Measurements from ENCODE around the gene SLC46A2. TPM values are rescaled to one million over a fixed set of nuclear protein-coding genes. Genes with fewer than 3 reads are reported as not detected.

The SLC46A2 gene
- polyA plus RNA-seq, 4 donors, result 0.03 to 0.30 TPM; not detected in 2

GRCh38 chr9:112881331-112881730 lies 9.3 kb downstream of the SLC46A2 start:
- no peaks in the 10 kb centered on the region for H3K27me3 ChIP-seq (ENCODE audit: control insufficient read depth in 3 of 3, insufficient read depth in 3 of 3, low read length in 3 of 3)
- DNase-seq (no peak), FAIRE-seq (no peak)
- H3K4me3 ChIP-seq (ENCODE audit: low read depth in 1 of 3, low read length in 3 of 3), result no peak overlapping the region
- H3K4me1 ChIP-seq (ENCODE audit: control insufficient read depth in 3 of 3, insufficient read depth in 2 of 3, low read depth in 1 of 3, low read length in 2 of 3), result no peaks in the 10 kb centered on the region
- H3K9me3 ChIP-seq (ENCODE audit: control insufficient read depth in 2 of 2, insufficient read depth in 1 of 2, low read depth in 1 of 2, low read length in 1 of 2), result no peaks in the 10 kb centered on the region
- 89 to 97% (median 94%) methylated on average over 7 of the region's 7 CpGs for WGBS, 3 donors
- H3K27ac ChIP-seq (ENCODE audit: low read depth in 1 of 3, low read length in 2 of 3), result no peak overlapping the region
- peaks cover 0 to 17% (median 3%) of the 10 kb centered on the region in 3 donors for H3K36me3 ChIP-seq (ENCODE audit: control insufficient read depth in 3 of 3, insufficient read depth in 2 of 3, low read depth in 1 of 3, low read length in 3 of 3)

- no peaks in the 10 kb centered on the region for H3K27me3 ChIP-seq (ENCODE audit: control insufficient read depth in 3 of 3, insufficient read depth in 3 of 3, low read length in 3 of 3)
- H3K4me3 ChIP-seq (ENCODE audit: low read depth in 1 of 3, low read length in 3 of 3), result no peak overlapping the region
- H3K9me3 ChIP-seq (ENCODE audit: control insufficient read depth in 2 of 2, insufficient read depth in 1 of 2, low read depth in 1 of 2, low read length in 1 of 2), result no peaks in the 10 kb centered on the region
- 96 to 100% (median 96%) methylated on average over 1 of the region's 1 CpG for WGBS, 3 donors
- no peak overlapping the region for H3K27ac ChIP-seq (ENCODE audit: low read depth in 1 of 3, low read length in 2 of 3)
- peaks cover 0 to 24% (median 3%) of the 10 kb centered on the region in 3 donors for H3K36me3 ChIP-seq (ENCODE audit: control insufficient read depth in 3 of 3, insufficient read depth in 2 of 3, low read depth in 1 of 3, low read length in 3 of 3)
- FAIRE-seq (no peak), DNase-seq (no peak)
- H3K4me1 ChIP-seq (ENCODE audit: control insufficient read depth in 3 of 3, insufficient read depth in 2 of 3, low read depth in 1 of 3, low read length in 2 of 3), result no peaks in the 10 kb centered on the region
Measured at GRCh38 chr9:112880650-112881049, 10.0 kb downstream of the SLC46A2 start.

- Histone ChIP-seq H3K4me1 (ENCODE audit: control insufficient read depth in 3 of 3, insufficient read depth in 2 of 3, low read depth in 1 of 3, low read length in 2 of 3) (no peaks in the 10 kb centered on the region), H3K4me3 (ENCODE audit: low read depth in 1 of 3, low read length in 3 of 3) (no peak overlapping the region), H3K27ac (ENCODE audit: low read depth in 1 of 3, low read length in 2 of 3) (no peak overlapping the region), H3K27me3 (ENCODE audit: control insufficient read depth in 3 of 3, insufficient read depth in 3 of 3, low read length in 3 of 3) (no peaks in the 10 kb centered on the region), H3K36me3 (ENCODE audit: control insufficient read depth in 3 of 3, insufficient read depth in 2 of 3, low read depth in 1 of 3, low read length in 3 of 3) (peaks cover 0 to 26% (median 3%) of the 10 kb centered on the region in 3 donors), H3K9me3 (ENCODE audit: control insufficient read depth in 2 of 2, insufficient read depth in 1 of 2, low read depth in 1 of 2, low read length in 1 of 2) (no peaks in the 10 kb centered on the region)
- DNase-seq (no peak), FAIRE-seq (no peak)
- 58 to 82% (median 75%) methylated on average over 2 of the region's 2 CpGs for WGBS, 3 donors
Measured at GRCh38 chr9:112878752-112879151, 11.9 kb downstream of the SLC46A2 start.

GRCh38 chr9:112873773-112874405 lies 16.8 kb downstream of the SLC46A2 start:
- Histone ChIP-seq H3K4me1 (ENCODE audit: control insufficient read depth in 3 of 3, insufficient read depth in 2 of 3, low read depth in 1 of 3, low read length in 2 of 3) (no peaks in the 10 kb centered on the region), H3K36me3 (ENCODE audit: control insufficient read depth in 3 of 3, insufficient read depth in 2 of 3, low read depth in 1 of 3, low read length in 3 of 3) (peaks cover 0 to 49% (median 4%) of the 10 kb centered on the region in 3 donors), H3K27ac (ENCODE audit: low read depth in 1 of 3, low read length in 2 of 3) (no peak overlapping the region), H3K27me3 (ENCODE audit: control insufficient read depth in 3 of 3, insufficient read depth in 3 of 3, low read length in 3 of 3) (no peaks in the 10 kb centered on the region), H3K9me3 (ENCODE audit: control insufficient read depth in 2 of 2, insufficient read depth in 1 of 2, low read depth in 1 of 2, low read length in 1 of 2) (no peaks in the 10 kb centered on the region), H3K4me3 (ENCODE audit: low read depth in 1 of 3, low read length in 3 of 3) (no peak overlapping the region)
- FAIRE-seq (no peak), DNase-seq (no peak)
- WGBS, 3 donors, result 92 to 98% (median 94%) methylated on average over 4 of the region's 4 CpGs

- FAIRE-seq, result no peak
- Histone ChIP-seq H3K27me3 (ENCODE audit: control insufficient read depth in 3 of 3, insufficient read depth in 3 of 3, low read length in 3 of 3) (no peaks in the 10 kb centered on the region), H3K4me3 (ENCODE audit: low read depth in 1 of 3, low read length in 3 of 3) (no peak overlapping the region), H3K27ac (ENCODE audit: low read depth in 1 of 3, low read length in 2 of 3) (no peak overlapping the region), H3K36me3 (ENCODE audit: control insufficient read depth in 3 of 3, insufficient read depth in 2 of 3, low read depth in 1 of 3, low read length in 3 of 3) (peaks cover 0 to 47% (median 4%) of the 10 kb centered on the region in 3 donors), H3K4me1 (ENCODE audit: control insufficient read depth in 3 of 3, insufficient read depth in 2 of 3, low read depth in 1 of 3, low read length in 2 of 3) (peaks cover 0 to 10% (median 0%) of the 10 kb centered on the region in 3 donors), H3K9me3 (ENCODE audit: control insufficient read depth in 2 of 2, insufficient read depth in 1 of 2, low read depth in 1 of 2, low read length in 1 of 2) (no peaks in the 10 kb centered on the region)
- DNase-seq, result no peak
- WGBS, 3 donors, result 61 to 78% (median 73%) methylated on average over 4 of the region's 4 CpGs
Measured at GRCh38 chr9:112872019-112872418, 18.7 kb downstream of the SLC46A2 start.

- Histone ChIP-seq H3K9me3 (ENCODE audit: control insufficient read depth in 2 of 2, insufficient read depth in 1 of 2, low read depth in 1 of 2, low read length in 1 of 2) (no peaks in the 10 kb centered on the region), H3K4me1 (ENCODE audit: control insufficient read depth in 3 of 3, insufficient read depth in 2 of 3, low read depth in 1 of 3, low read length in 2 of 3) (peaks cover 0 to 10% (median 0%) of the 10 kb centered on the region in 3 donors), H3K36me3 (ENCODE audit: control insufficient read depth in 3 of 3, insufficient read depth in 2 of 3, low read depth in 1 of 3, low read length in 3 of 3) (peaks cover 0 to 41% (median 2%) of the 10 kb centered on the region in 3 donors), H3K27ac (ENCODE audit: low read depth in 1 of 3, low read length in 2 of 3) (no peak overlapping the region), H3K27me3 (ENCODE audit: control insufficient read depth in 3 of 3, insufficient read depth in 3 of 3, low read length in 3 of 3) (no peaks in the 10 kb centered on the region), H3K4me3 (ENCODE audit: low read depth in 1 of 3, low read length in 3 of 3) (no peak overlapping the region)
- DNase-seq (no peak), FAIRE-seq (no peak)
- 85 to 91% (median 91%) methylated on average over 6 of the region's 6 CpGs for whole genome bisulfite sequencing, 3 donors
Measured at GRCh38 chr9:112870556-112870955, 20.1 kb downstream of the SLC46A2 start.

GRCh38 chr9:112869917-112870316 lies 20.8 kb downstream of the SLC46A2 start:
- no peak overlapping the region for H3K4me3 ChIP-seq (ENCODE audit: low read depth in 1 of 3, low read length in 3 of 3)
- DNase-seq (no peak), FAIRE-seq (no peak)
- H3K4me1 ChIP-seq (ENCODE audit: control insufficient read depth in 3 of 3, insufficient read depth in 2 of 3, low read depth in 1 of 3, low read length in 2 of 3), result peaks cover 0 to 10% (median 0%) of the 10 kb centered on the region in 3 donors
- WGBS, 3 donors, result 91 to 96% (median 92%) methylated on average over 5 of the region's 5 CpGs
- H3K27ac ChIP-seq (ENCODE audit: low read depth in 1 of 3, low read length in 2 of 3), result no peak overlapping the region
- peaks cover 0 to 44% (median 2%) of the 10 kb centered on the region in 3 donors for H3K36me3 ChIP-seq (ENCODE audit: control insufficient read depth in 3 of 3, insufficient read depth in 2 of 3, low read depth in 1 of 3, low read length in 3 of 3)
- no peaks in the 10 kb centered on the region for H3K27me3 ChIP-seq (ENCODE audit: control insufficient read depth in 3 of 3, insufficient read depth in 3 of 3, low read length in 3 of 3)
- no peaks in the 10 kb centered on the region for H3K9me3 ChIP-seq (ENCODE audit: control insufficient read depth in 2 of 2, insufficient read depth in 1 of 2, low read depth in 1 of 2, low read length in 1 of 2)

- peaks cover 0 to 52% (median 2%) of the 10 kb centered on the region in 3 donors for H3K36me3 ChIP-seq (ENCODE audit: control insufficient read depth in 3 of 3, insufficient read depth in 2 of 3, low read depth in 1 of 3, low read length in 3 of 3)
- 71 to 77% (median 77%) methylated on average over 8 of the region's 8 CpGs for WGBS, 3 donors
- no peaks in the 10 kb centered on the region for H3K27me3 ChIP-seq (ENCODE audit: control insufficient read depth in 3 of 3, insufficient read depth in 3 of 3, low read length in 3 of 3)
- H3K4me3 ChIP-seq (ENCODE audit: low read depth in 1 of 3, low read length in 3 of 3), result no peak overlapping the region
- peaks cover 0 to 10% (median 0%) of the 10 kb centered on the region in 3 donors for H3K4me1 ChIP-seq (ENCODE audit: control insufficient read depth in 3 of 3, insufficient read depth in 2 of 3, low read depth in 1 of 3, low read length in 2 of 3)
- DNase-seq (no peak), FAIRE-seq (no peak)
- H3K27ac ChIP-seq (ENCODE audit: low read depth in 1 of 3, low read length in 2 of 3), result no peak overlapping the region
- H3K9me3 ChIP-seq (ENCODE audit: control insufficient read depth in 2 of 2, insufficient read depth in 1 of 2, low read depth in 1 of 2, low read length in 1 of 2), result no peaks in the 10 kb centered on the region
Measured at GRCh38 chr9:112869041-112869529, 21.6 kb downstream of the SLC46A2 start.
